HG02678 (cell line): ENCODE data around the gene MGLL.
A peak's percentile ranks its signal among the peaks of the same experiment; 100 is the strongest.

Experiments used
- ATAC-seq: cut with Tn5 transposase; IDR thresholded peaks from one replicate; pipeline ENCODE4 v1.9.1; 2021; ENCODE audit warnings: mild to moderate bottlenecking, moderate library complexity; ENCODE audit not compliant: unreplicated experiment

The MGLL gene

GRCh38 chr3:127744253-127744815 is 78.0 kb downstream of the MGLL start:
- ATAC-seq, result no peak

DNA sequence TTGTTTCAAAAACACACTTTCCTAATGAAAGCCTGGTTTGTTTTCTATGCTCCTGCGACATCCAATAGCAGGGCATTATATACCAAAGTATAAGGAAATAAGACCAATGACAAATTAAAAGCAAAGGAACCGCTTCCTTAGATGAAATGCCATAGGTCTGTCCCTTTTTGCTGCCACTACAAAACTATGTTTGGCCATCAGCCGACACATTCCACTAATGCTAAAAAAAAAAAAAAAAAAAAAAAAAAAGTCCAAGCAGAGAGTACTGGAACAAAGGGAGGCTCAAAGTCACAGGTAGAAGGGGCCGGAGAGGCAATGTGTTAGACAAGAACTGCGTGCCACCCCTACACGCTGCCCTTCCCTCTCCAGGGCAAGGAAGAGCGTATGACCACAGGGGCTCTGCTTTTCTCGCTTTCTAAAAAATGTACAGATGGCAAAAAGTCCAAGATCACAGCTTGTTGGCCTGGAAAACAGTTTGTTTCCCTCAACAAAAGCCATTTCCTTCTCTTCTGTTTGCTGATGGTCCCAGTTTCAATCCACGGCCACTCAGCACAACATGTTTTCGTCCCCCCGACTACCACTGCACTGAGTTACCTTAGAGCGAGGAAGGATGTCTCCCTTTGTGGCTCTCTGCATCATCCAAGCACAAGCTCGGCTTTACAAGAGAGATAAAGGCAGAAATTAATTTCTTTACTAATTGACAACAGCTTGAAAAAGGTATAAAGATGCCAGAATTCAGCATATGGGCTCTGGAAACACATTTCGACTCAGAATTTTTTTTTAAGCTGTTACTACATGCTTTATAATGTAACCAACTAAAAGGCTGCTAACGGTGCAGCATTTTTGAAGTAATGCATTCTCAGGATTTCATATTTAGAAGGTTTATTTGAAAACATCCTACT is 78.7 kb downstream of the MGLL start:
- no peak for ATAC-seq

GRCh38 chr3:127742580-127742979 is 79.7 kb downstream of the MGLL start:
- no peak for ATAC-seq

DNA sequence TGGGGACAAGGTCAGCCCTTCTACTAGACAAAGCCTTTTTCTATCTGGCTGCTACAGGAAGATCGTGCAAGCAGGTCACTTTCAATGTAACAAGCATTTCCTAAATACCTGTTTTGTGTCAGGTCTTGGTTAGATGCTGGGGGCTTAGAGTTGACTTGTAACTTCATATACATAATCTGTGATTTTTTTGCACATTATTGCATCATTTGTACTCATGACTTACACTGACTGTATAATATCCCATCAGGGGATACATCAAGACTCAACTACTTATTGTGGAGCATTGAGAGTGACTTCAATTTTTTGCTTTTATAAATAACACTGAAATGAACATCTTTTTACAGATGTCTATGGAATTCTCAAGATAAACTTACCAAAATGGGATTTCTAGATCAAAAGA is 80.6 kb downstream of the MGLL start:
- no peak for ATAC-seq

DNA sequence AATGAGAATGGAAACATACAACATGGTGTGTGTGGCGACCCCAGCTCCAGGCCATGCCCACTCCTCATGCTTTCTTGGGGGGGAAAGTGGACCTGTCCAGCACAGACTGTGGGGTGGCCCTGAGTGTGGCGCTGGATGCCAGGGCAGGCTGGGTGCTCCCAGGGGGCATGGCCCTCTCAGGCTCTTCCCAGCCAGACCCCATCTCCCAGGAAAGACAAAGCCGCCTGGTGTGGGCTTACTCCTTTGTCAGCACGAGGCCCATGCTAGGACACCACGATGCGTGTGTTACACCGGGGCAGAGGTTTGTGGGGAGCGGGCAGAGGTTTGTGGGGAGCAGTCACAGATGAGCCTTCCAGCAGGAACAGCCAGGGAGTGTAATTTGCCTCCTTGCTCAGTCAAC is 81.1 kb downstream of the MGLL start:
- no peak for ATAC-seq

GRCh38 chr3:127740136-127740915 is 82.0 kb downstream of the MGLL start:
- no peak for ATAC-seq

GRCh38 chr3:127739347-127740135 is 82.8 kb downstream of the MGLL start:
- ATAC-seq, result no peak

GRCh38 chr3:127738192-127738840 is 84.0 kb downstream of the MGLL start:
- no peak for ATAC-seq

DNA sequence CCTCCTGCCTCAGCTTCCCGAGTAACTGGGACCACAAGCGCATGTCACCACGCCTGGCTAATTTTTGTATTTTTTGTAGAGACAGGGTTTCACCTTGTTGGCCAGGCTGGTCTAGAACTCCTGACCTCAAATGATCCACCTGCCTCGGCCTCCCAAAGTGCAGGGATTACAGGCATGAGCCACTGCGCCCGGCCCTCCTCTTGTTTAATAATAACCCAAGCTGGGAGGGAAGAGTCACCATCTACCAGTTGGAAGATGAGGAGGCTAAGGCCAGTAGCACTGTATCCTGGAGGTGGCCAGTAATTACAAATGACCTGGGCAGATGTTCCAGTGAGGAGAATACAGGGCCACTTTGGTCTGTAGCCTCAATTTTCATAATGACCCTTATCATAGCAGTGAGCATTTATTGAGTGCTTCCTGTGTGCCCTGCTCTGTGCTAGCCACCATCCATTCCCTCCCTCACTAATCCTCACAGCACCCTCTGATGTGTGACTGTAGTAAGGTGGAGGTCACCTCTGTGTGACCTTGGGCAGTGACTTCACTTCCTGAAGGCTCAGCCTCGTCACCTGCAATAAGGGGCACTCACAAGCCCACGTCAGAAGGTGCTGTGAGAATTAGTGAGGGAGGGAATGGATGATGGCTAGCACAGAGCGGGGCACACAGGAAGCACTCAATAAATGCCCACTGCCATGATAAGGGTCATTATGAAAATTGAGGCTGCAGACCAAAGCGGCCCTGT is 85.3 kb downstream of the MGLL start:
- ATAC-seq, result no peak

DNA sequence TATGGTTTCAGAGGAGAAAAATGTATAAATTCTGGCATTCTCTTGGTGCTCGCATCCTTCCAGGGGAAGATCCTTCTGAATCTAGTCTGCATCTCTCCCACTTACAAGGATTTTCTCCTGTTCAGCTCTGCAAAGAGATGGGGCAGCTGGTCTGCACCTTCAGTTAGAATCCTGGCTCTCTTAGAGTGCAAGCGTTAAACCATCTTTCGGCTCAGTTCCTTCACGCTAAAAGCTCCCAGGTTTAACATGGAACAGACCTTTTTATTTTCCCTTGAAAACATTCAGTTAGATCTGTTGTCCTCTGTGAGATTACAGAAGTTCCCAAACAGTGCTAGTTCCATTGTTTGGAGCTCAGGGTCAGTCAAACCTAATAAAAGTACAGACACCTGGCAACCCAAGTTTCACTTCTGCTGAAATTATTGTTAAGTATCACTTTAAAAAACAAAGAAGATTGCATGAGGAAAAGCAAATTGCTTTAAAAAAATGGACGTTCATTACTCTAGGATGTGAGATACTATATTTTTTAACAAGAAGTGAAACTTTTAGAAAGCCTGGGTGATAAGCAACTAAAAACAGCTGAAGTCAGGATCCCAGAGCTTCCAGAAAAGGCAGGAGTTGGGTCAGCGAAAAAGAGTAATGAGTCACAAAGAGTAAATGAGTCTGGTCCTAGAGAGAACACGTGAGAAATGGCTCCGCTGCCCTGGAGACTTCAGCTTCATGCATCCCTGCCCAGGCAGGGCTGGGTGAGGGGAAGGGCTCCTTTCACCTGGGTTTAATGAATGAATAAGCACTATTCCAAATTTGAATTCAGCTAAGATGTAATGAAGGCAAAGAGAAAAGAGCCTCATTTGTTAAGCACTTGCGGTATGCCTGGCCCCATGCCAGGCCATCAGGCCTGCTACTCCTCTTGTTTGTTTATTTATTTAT is 86.3 kb downstream of the MGLL start:
- ATAC-seq, result peak; percentile 74

DNA sequence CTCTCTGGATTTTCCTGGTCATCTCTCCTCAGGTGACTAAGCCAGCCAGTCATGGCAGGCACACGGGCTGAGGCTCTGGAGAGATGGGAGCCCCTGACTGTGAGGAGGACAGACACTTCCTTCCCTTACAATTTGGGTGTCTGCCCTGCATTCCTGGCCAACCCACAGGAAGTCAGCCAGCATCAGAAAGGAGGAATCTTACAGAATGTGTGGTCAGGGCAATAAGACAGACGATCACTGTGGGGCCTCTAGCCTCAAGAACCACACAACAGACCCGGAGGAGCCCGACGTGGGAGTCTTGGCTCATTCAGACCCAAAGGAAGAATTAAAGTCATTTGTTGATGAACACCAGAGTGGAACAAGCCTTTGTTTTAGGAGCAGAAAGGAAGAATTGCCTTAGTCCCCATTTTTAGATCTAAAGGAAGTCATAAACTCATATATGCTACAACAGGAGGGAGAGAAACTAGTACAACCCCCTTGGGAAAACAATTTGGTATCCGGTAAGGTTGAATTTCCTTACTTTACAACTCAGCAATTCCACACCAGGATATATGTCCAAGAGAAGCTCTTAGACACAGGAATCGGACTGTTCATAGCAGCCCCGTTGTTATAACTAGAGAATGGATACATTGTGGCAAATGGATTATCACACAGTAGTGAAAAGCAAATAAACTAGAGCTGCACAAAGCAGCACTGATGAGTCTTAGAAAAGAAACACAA is 87.4 kb downstream of the MGLL start:
- ATAC-seq, result no peak

GRCh38 chr3:127734181-127734720 is 88.1 kb downstream of the MGLL start:
- ATAC-seq, result no peak

- no peak for ATAC-seq
Measured at GRCh38 chr3:127733781-127734180, 88.5 kb downstream of the MGLL start.

DNA sequence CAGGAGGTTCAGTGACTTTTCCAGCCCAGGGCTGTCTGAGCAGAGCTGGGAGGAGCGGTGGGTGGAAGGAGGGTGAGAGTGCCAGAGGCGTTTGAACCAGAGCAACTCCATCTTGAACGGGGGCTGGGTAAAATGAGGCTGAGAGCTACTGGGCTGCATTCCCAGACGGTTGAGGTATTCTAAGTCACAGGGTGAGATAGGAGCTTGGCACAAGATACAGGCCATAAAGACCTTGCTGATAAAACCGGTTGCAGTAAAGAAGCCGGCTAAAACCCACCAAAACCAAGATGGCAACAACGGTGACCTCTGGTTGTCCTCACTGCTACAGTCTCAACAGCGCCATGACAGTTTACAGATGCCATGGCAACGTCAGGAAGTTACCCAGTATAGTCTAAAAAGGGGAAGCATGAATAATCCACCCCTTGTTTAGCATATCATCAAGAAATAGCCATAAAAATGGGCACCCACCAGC is 89.4 kb downstream of the MGLL start:
- no peak for ATAC-seq

GRCh38 chr3:127732303-127732702 is 90.0 kb downstream of the MGLL start:
- no peak for ATAC-seq

DNA sequence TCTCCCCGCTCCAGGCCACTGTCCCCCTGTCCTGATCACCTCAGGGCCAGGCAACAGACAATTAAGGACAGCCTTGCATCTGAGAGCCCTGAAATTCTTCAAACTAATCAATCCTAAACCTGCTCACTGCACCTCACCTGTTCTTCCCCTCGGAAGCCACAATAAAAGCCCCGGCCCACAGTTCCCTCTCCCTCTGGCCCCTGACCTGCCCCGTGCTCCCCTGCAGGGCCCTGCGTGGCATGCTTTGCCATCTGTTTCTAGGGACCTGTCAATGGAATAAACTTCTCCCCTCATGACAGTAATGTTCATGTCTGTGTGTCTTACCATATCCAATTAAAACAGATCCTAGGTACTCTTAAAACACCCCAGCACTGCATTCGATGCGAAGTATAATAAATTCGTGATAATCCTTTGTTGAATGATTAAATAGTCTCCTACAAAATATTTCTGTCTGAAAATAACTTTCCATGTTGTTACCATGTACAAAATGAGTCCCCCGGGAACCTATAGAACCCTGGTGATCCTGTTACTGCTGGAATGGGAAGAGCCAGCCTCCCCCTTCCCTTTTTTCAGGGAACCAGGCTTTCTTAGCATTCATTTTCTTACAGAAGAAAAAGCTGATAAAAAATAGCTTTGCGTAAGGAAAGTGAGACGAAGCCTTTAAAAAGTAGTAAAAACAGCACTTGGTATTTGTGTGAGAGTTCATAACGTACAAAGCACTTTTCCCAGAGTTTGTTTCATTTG is 90.6 kb downstream of the MGLL start:
- no peak for ATAC-seq
